K562 (cell line): ENCODE results near the gene HOXA11. TPM values are rescaled to one million over a fixed set of nuclear protein-coding genes. Genes with fewer than 3 reads are reported as not detected.

Experiments used
- ATAC-seq: fragments of 200-7000 bp; cut with Tn5 transposase; 3 replicates; pipeline ENCODE4 v1.9.1; 2020; ENCODE audit warnings: moderate library complexity
- BruUV-seq: library from RNA; stranded (reverse); fragments of 400-500 nt; replicated peaks from 2 replicates; lab custom pipeline; 2021; lab: Mats Ljungman, UMichigan
- CTCF ChIA-PET: fragments of 300-600 bp; formaldehyde crosslinking; extraction: SDS; loops from one replicate; lab custom pipeline; 2021; ENCODE audit warnings: low intra/inter-chr PET ratio; lab: Yijun Ruan, JAX
- POLR2A ChIA-PET: fragments of 300-600, 350-650 bp; sonication (Branson Sonifier 250); formaldehyde crosslinking; extraction: SDS; loops from one replicate; lab custom pipeline; 2021; ENCODE audit warnings: antibody characterized with exemption, inconsistent platforms; lab: Yijun Ruan, JAX
- DNase-seq, 4 experiments: peaks; one replicate each; pipeline versions ENCODE4 v3.0.0 to v3.0.0-alpha.2; 2011 to 2018; ENCODE audit warnings: low spot score in 3 of 4, mixed read lengths in 3 of 4; ENCODE audit errors: extremely low read depth in 1 of 4
- FAIRE-seq: peaks from 2 replicates; lab custom pipeline; 2011; peaks lifted over from hg19 to GRCh38; lab: Jason Lieb, UNC
- H2AFZ ChIP-seq: 2 replicates; pipeline ENCODE4 v1.6.0; 2011; ENCODE audit warnings: low read depth, low read length, control low read depth, inconsistent platforms
- H3K27ac ChIP-seq: fragments of 200-600 bp; 3 replicates; pipeline ENCODE4 v1.8.0; 2011; ENCODE audit warnings: low read depth, mild to moderate bottlenecking, control low read depth, inconsistent platforms, low read length, moderate library complexity, mixed read lengths; ENCODE audit errors: extremely low read depth
- H3K27me3 ChIP-seq, 2 experiments: fragments of 300-600 bp in 1 of 2; 2 replicates in 1 of 2; 3 replicates in 1 of 2; pipeline versions ENCODE4 v1.6.0 to v1.8.0; 2011; ENCODE audit warnings: inconsistent platforms in 2 of 2, low read length in 2 of 2, mild to moderate bottlenecking in 1 of 2, mixed read lengths in 1 of 2, moderate library complexity in 1 of 2; ENCODE audit not compliant: control insufficient read depth in 2 of 2, insufficient read depth in 2 of 2
- H3K36me3 ChIP-seq: fragments of 300-600 bp; 3 replicates; pipeline ENCODE4 v1.8.0; 2011; ENCODE audit warnings: mild to moderate bottlenecking, low read length, inconsistent platforms; ENCODE audit not compliant: control insufficient read depth, insufficient read depth
- H3K4me1 ChIP-seq, 2 experiments: fragments of 200-600 bp in 1 of 2; replicated peaks in 1 of 2; 2 replicates in 1 of 2; 3 replicates in 1 of 2; pipeline versions ENCODE4 v1.5.1 to v1.8.0; 2011; ENCODE audit warnings: inconsistent platforms in 2 of 2, low read length in 2 of 2, mild to moderate bottlenecking in 1 of 2, mixed read lengths in 1 of 2, moderate library complexity in 1 of 2; ENCODE audit not compliant: control insufficient read depth in 2 of 2, insufficient read depth in 2 of 2
- H3K4me2 ChIP-seq: 2 replicates; pipeline ENCODE4 v1.6.1; 2011; ENCODE audit warnings: low read length, control low read depth, inconsistent platforms, mixed read lengths; ENCODE audit not compliant: insufficient read depth
- H3K4me3 ChIP-seq: fragments of 200-600 bp; sonication (generic), shearing (Covaris generic); 2 replicates; pipeline ENCODE4 v1.5.1; 2016; ENCODE audit warnings: control low read depth, inconsistent platforms
- H3K79me2 ChIP-seq: fragments of 200-600 bp; 3 replicates; pipeline ENCODE4 v1.8.0; 2011; ENCODE audit warnings: low read length, inconsistent platforms; ENCODE audit not compliant: control insufficient read depth, insufficient read depth
- H3K9ac ChIP-seq, 2 experiments: 2 replicates each; pipeline versions ENCODE4 v1.6.0 to v1.6.1; 2011; ENCODE audit warnings: low read depth in 2 of 2, low read length in 2 of 2, control low read depth in 1 of 2, inconsistent platforms in 1 of 2, mild to moderate bottlenecking in 1 of 2, mixed read lengths in 1 of 2; ENCODE audit not compliant: insufficient read depth in 1 of 2
- H3K9me1 ChIP-seq: one replicate; pipeline ENCODE4 v1.6.0; 2011; ENCODE audit warnings: inconsistent platforms, mild to moderate bottlenecking, low read length, moderate library complexity; ENCODE audit not compliant: control insufficient read depth, insufficient read depth
- H3K9me3 ChIP-seq: replicated peaks from 2 replicates; pipeline ENCODE4 v1.5.1; 2011; ENCODE audit warnings: low read depth, low read length, inconsistent platforms; ENCODE audit not compliant: control insufficient read depth, insufficient read depth
- H4K20me1 ChIP-seq: replicated peaks from 2 replicates; pipeline ENCODE4 v1.6.1; 2011; ENCODE audit warnings: low read length, inconsistent platforms, mixed read lengths; ENCODE audit not compliant: control insufficient read depth, insufficient read depth
- BHLHE40 ChIP-seq: IDR thresholded peaks from 2 replicates; pipeline ENCODE4 v1.6.1; 2011; ENCODE audit warnings: low read length, improper control_type of control experiment
- BRF2 ChIP-seq: IDR thresholded peaks from 3 replicates; pipeline ENCODE4 v1.6.1; 2011; ENCODE audit warnings: borderline replicate concordance, mild to moderate bottlenecking; ENCODE audit not compliant: insufficient read length, insufficient read depth
- CTCFL ChIP-seq: IDR thresholded peaks from 2 replicates; pipeline ENCODE4 v1.6.1; 2011; ENCODE audit warnings: borderline replicate concordance, low read depth, mild to moderate bottlenecking, moderate library complexity, low read length; ENCODE audit not compliant: insufficient read depth, poor library complexity, severe bottlenecking
- FOXA1 ChIP-seq: fragments of 450-650 bp; IDR thresholded peaks from 2 replicates; pipeline ENCODE4 v1.6.1; 2016; ENCODE audit warnings: mild to moderate bottlenecking, borderline replicate concordance
- MAZ ChIP-seq, 2 experiments: fragments of 450-650 bp in 1 of 2; sonication (generic) in 1 of 2; formaldehyde crosslinking; IDR thresholded peaks in 1 of 2; conservative IDR thresholded peaks in 1 of 2; 2 replicates each; pipeline versions ENCODE4 v1.4.0 to v1.5.0; 2020; ENCODE audit warnings: mild to moderate bottlenecking in 1 of 2, missing genetic modification reagents in 1 of 2
- NCOA1 ChIP-seq: fragments of 450-650 bp; IDR thresholded peaks from 2 replicates; pipeline ENCODE4 v1.6.1; 2016; ENCODE audit warnings: low read depth
- NR1H2 ChIP-seq: sonication (generic); formaldehyde crosslinking; IDR thresholded peaks from 2 replicates; pipeline ENCODE4 v1.4.0; 2020; ENCODE audit warnings: mild to moderate bottlenecking, missing genetic modification reagents
- PCBP1 ChIP-seq: fragments of 200-400 bp; formaldehyde crosslinking; IDR thresholded peaks from 2 replicates; pipeline ENCODE4 v1.6.1; 2018; ENCODE audit warnings: mild to moderate bottlenecking, low read depth, low read length; ENCODE audit not compliant: poor library complexity, severe bottlenecking
- PURB ChIP-seq: sonication (generic); formaldehyde crosslinking; IDR thresholded peaks from 2 replicates; pipeline ENCODE4 v1.9.0; 2021; ENCODE audit warnings: low read depth, mild to moderate bottlenecking, missing genetic modification reagents
- SMAD3 ChIP-seq: fragments of 450-650 bp; formaldehyde crosslinking; conservative IDR thresholded peaks from 2 replicates; pipeline ENCODE4 v1.4.0; 2020; ENCODE audit warnings: mild to moderate bottlenecking
- TCFL5 ChIP-seq: fragments of 250-450 bp; sonication (Bioruptor Pico); conservative IDR thresholded peaks from 2 replicates; pipeline ENCODE4 v1.6.1; 2021; ENCODE audit warnings: mild to moderate bottlenecking, moderate library complexity, matching md5 sums
- WGBS: fragments of 100-300 bp; shearing (Covaris generic); methylation state at CpG from one replicate; pipeline ENCODE4 v1.1.6; 2016; ENCODE audit warnings: low coverage, mixed read lengths; ENCODE audit not compliant: insufficient coverage; ENCODE audit errors: missing lambda C conversion rate; 5-methylcytosine and 5-hydroxymethylcytosine counted together
- in situ Hi-C: fragments of 300-500 bp; cut with MboI; formaldehyde crosslinking; loops from 4 replicates; pipeline ENCODE4 v1.15.0; 2018; ENCODE audit warnings: inconsistent platforms, mixed read lengths
- intact Hi-C: fragments of 100-400 bp; cut with micrococcal nuclease; formaldehyde crosslinking; loops from 2 replicates; pipeline ENCODE4 v1.14.2; 2022
- polyA plus RNA-seq, 8 experiments: library from polyadenylated mRNA; depleted of rRNA in 4 of 8; stranded (reverse) in 5 of 8; unstranded in 3 of 8; fragments of >200 nt; fragmentation: Nextera tagmentation in 2 of 8; fragmentation: Illumina TruSeq in 1 of 8; extraction: Ambion mirVana in 2 of 8; extraction: Trizol in 1 of 8; gene quantifications; 2 replicates each; pipeline versions ENCODE4 v1.2.1 to v1.2.3, GENCODE V29; 2011 to 2014; ENCODE audit warnings: inconsistent platforms in 1 of 8, missing spikeins in 1 of 8
- total RNA-seq, 7 experiments: library from RNA; depleted of rRNA in 6 of 7; stranded (reverse); fragments of >200 nt in 6 of 7; fragmentation: Illumina TruSeq in 2 of 7; extraction: Trizol in 2 of 7; gene quantifications; 2 replicates each; pipeline versions ENCODE4 v1.2.1 to v1.2.3, GENCODE V29; 2011 to 2021; ENCODE audit warnings: low replicate concordance in 1 of 7

HOXA11 gene
- total and polyA plus RNA-seq, 9 of the 15 experiments (the other 6 are each of a cell fraction or from before 2014, with no cell fraction given) = not detected

GRCh38 chr7:27165089-27165995 lies 19.7 kb downstream of the HOXA11 start, which contains the start of gene HOXA9:
HOXA9 (minus strand) TSS chr7:27165537; CDS start chr7:27165457, 80 bp downstream.
- no peaks in the 10 kb centered on the region for H3K79me2 ChIP-seq
- peak within 1 kb of the TSS; percentile 11; the same call in 1 of the 2 replicates for H3K4me2 ChIP-seq
- no TSS peak for BruUV-seq

More at GRCh38 chr7:27165089-27165995, 19.7 kb downstream of the HOXA11 start, which contains the start of gene HOXA9:
- in situ Hi-C loops (loop anchor here (5.0 to 25.0 kb wide), 4 partner anchors 653 to 1278 kb away; no protein-coding TSS in a partner anchor), intact Hi-C loops (no loop called here)
- no peak within 1 kb of the TSS for H3K27ac ChIP-seq
- H3K36me3 ChIP-seq = no peaks in the 10 kb centered on the region
- no peaks in the 10 kb centered on the region for H3K9me1 ChIP-seq
- H3K9me3 ChIP-seq = no peaks in the 10 kb centered on the region
- FAIRE-seq (no peak), ATAC-seq (no peak), DNase-seq (no peak)
- no peak within 1 kb of the TSS for H2AFZ ChIP-seq
- ChIA-PET POLR2A (no interaction called here), CTCF (interaction anchor here (0.7 kb wide), 1 partner anchor 1272 kb away, joined by 3 read pairs; no protein-coding TSS in a partner anchor)
- WGBS = 66% methylated on average over 64 of the region's 82 CpGs
- TF ChIP-seq NR1H2 (CRISPR knock-in tag) (no peak), FOXA1 (no peak), BRF2 (no peak), TCFL5 (CRISPR knock-in tag) (no peak), SMAD3 (CRISPR knock-in tag) (no peak), PURB (CRISPR knock-in tag) (no peak), NCOA1 (no peak), PCBP1 (no peak), MAZ (CRISPR knock-in tag; conservative IDR thresholded peaks at IDR 0.05 in 1 of 2, IDR thresholded peaks at IDR 0.05 in 1 of 2) (no peak), CTCFL (no peak), BHLHE40 (no peak)
- H3K27me3 ChIP-seq = peaks cover 37 to 74% of the 10 kb centered on the region in 2 experiments
- no peak within 1 kb of the TSS for H3K4me3 ChIP-seq
- no peak within 1 kb of the TSS for H3K9ac ChIP-seq
- peaks cover 0 to 22% of the 10 kb centered on the region in 2 experiments; a peak in 2 of 5 replicates for H3K4me1 ChIP-seq
- H4K20me1 ChIP-seq = no peaks in the 10 kb centered on the region
